ENCODE measurements around the gene ZBTB24.
"Not testable (repeated sequence)": the region's sequence is repeated elsewhere in the genome, so short reads cannot be mapped to it uniquely, and the experiment has no call there.

Gene ZBTB24

GRCh38 chr6:109461733-109462526 lies 21.1 kb downstream of the ZBTB24 start:
- no peak for DNase-seq (ENCODE audit: low read depth)
- TF ChIP-seq MYC (IDR thresholded peaks at IDR 0.05; ENCODE audit: low read depth, low read length) (no peak), MAX (IDR thresholded peaks at IDR 0.05; ENCODE audit: low read depth, low read length) (no peak), POLR2A (IDR thresholded peaks at IDR 0.05; ENCODE audit: extremely low read depth, insufficient read length) (no peak), CTCF (IDR thresholded peaks at IDR 0.05; ENCODE audit: low read depth, low read length) (no peak)
- no peak overlapping the region for H3K4me3 ChIP-seq (ENCODE audit: low read depth, low read length)

GRCh38 chr6:109461205-109461604 lies 21.8 kb downstream of the ZBTB24 start:
- H3K4me3 ChIP-seq (ENCODE audit: low read depth, low read length); DNase-seq (ENCODE audit: low read depth): not testable (repeated sequence)

GRCh38 chr6:109460161-109460829 lies 22.7 kb downstream of the ZBTB24 start:
- TF ChIP-seq MYC (IDR thresholded peaks at IDR 0.05; ENCODE audit: low read depth, low read length) = no peak
- TF ChIP-seq MAX (IDR thresholded peaks at IDR 0.05; ENCODE audit: low read depth, low read length) = no peak
- no peak for TF ChIP-seq POLR2A (IDR thresholded peaks at IDR 0.05; ENCODE audit: extremely low read depth, insufficient read length)
- no peak for TF ChIP-seq CTCF (IDR thresholded peaks at IDR 0.05; ENCODE audit: low read depth, low read length)
- no peak overlapping the region for H3K4me3 ChIP-seq (ENCODE audit: low read depth, low read length)
- no peak for DNase-seq (ENCODE audit: low read depth)

GRCh38 chr6:109458774-109459531 lies 24.1 kb downstream of the ZBTB24 start:
- H3K4me3 ChIP-seq (ENCODE audit: low read depth, low read length) = no peak overlapping the region
- DNase-seq (ENCODE audit: low read depth) = peak; percentile 65
- peak; percentile 78 for TF ChIP-seq MAX (IDR thresholded peaks at IDR 0.05; ENCODE audit: low read depth, low read length)
- TF ChIP-seq POLR2A (IDR thresholded peaks at IDR 0.05; ENCODE audit: extremely low read depth, insufficient read length) = no peak

- DNase-seq (ENCODE audit: low read depth) = no peak
- TF ChIP-seq CTCF (IDR thresholded peaks at IDR 0.05; ENCODE audit: low read depth, low read length) (no peak), MYC (IDR thresholded peaks at IDR 0.05; ENCODE audit: low read depth, low read length) (no peak), MAX (IDR thresholded peaks at IDR 0.05; ENCODE audit: low read depth, low read length) (no peak), POLR2A (IDR thresholded peaks at IDR 0.05; ENCODE audit: extremely low read depth, insufficient read length) (no peak)
- H3K4me3 ChIP-seq (ENCODE audit: low read depth, low read length) = no peak overlapping the region
These were observed 25.4 kb downstream of the ZBTB24 start for GRCh38 chr6:109457562-109457996.

GRCh38 chr6:109456710-109457561 lies 26.1 kb downstream of the ZBTB24 start:
- TF ChIP-seq CTCF (IDR thresholded peaks at IDR 0.05; ENCODE audit: low read depth, low read length) (no peak), POLR2A (IDR thresholded peaks at IDR 0.05; ENCODE audit: extremely low read depth, insufficient read length) (no peak), MAX (IDR thresholded peaks at IDR 0.05; ENCODE audit: low read depth, low read length) (no peak), MYC (IDR thresholded peaks at IDR 0.05; ENCODE audit: low read depth, low read length) (no peak)
- H3K4me3 ChIP-seq (ENCODE audit: low read depth, low read length) = no peak overlapping the region
- DNase-seq (ENCODE audit: low read depth) = no peak
